Subcutaneous adipose tissue (tissue), 4 donors: ENCODE data around the gene TSPAN31. TPM values are rescaled to one million over a fixed set of nuclear protein-coding genes. Genes with fewer than 3 reads are reported as not detected.

Source experiments
- total RNA-seq, 4 donors: library from RNA; depleted of rRNA; stranded (reverse); fragments of >200 nt; gene quantifications; one replicate each; pipeline ENCODE4 v1.1.0, GENCODE V29; 2016
- TF ChIP-seq, protein P1 (sequence below): fragments of 450-650 bp; IDR thresholded peaks from one replicate; pipeline ENCODE4 v1.5.1; 2016; ENCODE audit warnings: low read depth, mild to moderate bottlenecking, control low read depth, antibody characterized with exemption, moderate library complexity

The TSPAN31 gene
- total RNA-seq, 4 donors from 2014 or later: 52.8 to 116 (median 62.2) TPM

GRCh38 chr12:57753756-57754337 lies 9.0 kb downstream of the TSPAN31 start:
- TF ChIP-seq, protein P1, sequence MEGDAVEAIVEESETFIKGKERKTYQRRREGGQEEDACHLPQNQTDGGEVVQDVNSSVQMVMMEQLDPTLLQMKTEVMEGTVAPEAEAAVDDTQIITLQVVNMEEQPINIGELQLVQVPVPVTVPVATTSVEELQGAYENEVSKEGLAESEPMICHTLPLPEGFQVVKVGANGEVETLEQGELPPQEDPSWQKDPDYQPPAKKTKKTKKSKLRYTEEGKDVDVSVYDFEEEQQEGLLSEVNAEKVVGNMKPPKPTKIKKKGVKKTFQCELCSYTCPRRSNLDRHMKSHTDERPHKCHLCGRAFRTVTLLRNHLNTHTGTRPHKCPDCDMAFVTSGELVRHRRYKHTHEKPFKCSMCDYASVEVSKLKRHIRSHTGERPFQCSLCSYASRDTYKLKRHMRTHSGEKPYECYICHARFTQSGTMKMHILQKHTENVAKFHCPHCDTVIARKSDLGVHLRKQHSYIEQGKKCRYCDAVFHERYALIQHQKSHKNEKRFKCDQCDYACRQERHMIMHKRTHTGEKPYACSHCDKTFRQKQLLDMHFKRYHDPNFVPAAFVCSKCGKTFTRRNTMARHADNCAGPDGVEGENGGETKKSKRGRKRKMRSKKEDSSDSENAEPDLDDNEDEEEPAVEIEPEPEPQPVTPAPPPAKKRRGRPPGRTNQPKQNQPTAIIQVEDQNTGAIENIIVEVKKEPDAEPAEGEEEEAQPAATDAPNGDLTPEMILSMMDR: no peak

- TF ChIP-seq, protein P1: no peak
Observed at GRCh38 chr12:57754411-57755193, 9.8 kb downstream of the TSPAN31 start, which contains the start of gene MARCHF9. Gene MARCHF9 (plus strand): TSS chr12:57755103. CDS start chr12:57755529, 426 bp downstream.

- TF ChIP-seq, protein P1: no peak
Observed at GRCh38 chr12:57755194-57755453, 10.3 kb downstream of the TSPAN31 start.

DNA sequence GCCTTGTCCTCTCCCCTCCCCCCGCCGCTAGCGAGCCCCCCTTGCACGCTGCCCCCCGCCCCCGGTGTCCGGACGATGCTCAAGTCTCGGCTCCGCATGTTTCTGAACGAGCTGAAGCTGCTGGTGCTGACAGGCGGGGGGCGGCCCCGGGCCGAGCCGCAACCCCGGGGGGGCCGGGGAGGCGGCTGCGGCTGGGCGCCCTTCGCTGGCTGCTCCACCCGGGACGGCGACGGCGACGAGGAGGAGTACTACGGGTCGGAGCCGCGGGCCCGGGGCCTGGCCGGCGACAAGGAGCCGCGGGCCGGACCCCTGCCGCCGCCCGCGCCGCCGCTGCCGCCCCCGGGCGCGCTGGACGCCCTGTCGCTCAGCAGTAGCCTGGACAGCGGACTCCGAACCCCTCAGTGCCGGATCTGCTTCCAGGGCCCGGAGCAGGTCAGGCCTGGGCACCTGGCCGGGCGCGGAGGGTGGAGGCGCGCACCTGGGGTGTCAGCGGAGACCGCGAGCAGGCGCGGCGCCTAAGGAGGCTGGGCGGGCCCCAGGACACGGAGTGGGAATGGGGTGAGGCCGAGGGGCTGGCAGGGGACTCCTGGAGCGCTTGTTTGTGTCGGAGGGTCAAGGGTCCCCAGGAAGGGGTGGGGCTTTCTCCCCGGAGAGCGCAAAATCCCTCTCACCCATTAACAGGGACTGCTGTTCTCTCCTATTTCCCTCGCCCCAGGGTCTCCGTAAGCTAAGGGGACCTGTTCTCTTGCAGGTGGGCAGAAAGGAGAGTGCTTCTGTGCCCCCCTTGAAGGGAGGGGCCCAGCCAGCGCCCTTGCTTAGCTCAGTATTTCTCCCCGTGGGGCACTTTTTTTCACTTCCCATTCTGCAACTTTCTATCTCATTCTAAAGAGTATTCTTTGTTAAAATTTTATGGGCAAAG lies 10.9 kb downstream of the TSPAN31 start:
- TF ChIP-seq, protein P1: no peak

DNA sequence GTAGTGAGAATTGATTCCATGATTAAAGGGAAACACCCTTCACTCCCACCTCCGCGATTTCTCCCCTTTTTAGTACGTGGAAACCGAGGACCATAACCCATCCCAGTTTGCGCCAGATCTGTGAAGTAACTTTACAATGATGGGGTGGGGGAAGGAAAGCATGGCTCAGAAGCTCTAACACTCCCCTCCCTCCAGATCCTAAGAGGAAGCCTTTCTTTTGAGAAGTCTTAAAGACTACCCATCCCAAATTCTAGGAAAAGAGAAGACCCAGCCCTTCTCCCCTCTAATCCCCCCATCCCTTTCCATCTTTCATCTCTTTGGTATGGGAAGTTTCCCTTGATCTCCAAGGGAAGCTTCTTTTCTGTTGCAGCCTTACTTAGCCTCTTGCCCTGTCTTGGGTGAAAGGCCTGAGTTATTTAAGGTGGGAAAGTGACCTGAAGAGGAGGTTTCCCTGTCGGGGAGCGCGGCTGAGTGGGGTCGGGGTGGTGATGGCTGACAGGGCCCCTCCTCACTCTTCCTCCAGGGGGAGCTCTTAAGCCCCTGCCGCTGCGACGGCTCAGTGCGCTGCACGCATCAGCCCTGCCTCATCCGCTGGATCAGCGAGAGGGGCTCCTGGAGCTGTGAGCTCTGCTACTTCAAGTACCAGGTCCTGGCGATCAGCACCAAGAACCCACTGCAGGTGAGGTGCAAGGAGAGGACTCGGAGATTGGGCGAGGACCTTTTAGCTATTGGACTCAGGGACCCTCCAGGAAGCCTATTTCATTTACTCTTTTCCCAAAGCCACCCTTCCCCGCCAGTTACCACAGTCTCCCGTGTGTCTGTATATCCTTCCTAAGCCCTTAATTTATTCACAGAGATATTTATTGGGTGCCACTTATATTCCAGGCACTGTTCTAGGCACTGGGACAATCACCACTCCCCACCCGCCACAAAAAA lies 11.8 kb downstream of the TSPAN31 start:
- TF ChIP-seq, protein P1: no peak

GRCh38 chr12:57757771-57758170 lies 12.9 kb downstream of the TSPAN31 start:
- TF ChIP-seq, protein P1: no peak
